NCI-H748 (cell line): ENCODE data around the gene ATXN1.
A peak's percentile ranks its signal among the peaks of the same experiment; 100 is the strongest.

Source experiments
- DNase-seq: peaks from one replicate; lab custom pipeline; 2025; ENCODE audit not compliant: unreplicated experiment; lab: John Stamatoyannopoulos, UW

ATXN1 gene

GRCh38 chr6:16762550-16763477, 1.6 kb upstream of the ATXN1 start:
- DNase-seq = peak; percentile 79

DNA sequence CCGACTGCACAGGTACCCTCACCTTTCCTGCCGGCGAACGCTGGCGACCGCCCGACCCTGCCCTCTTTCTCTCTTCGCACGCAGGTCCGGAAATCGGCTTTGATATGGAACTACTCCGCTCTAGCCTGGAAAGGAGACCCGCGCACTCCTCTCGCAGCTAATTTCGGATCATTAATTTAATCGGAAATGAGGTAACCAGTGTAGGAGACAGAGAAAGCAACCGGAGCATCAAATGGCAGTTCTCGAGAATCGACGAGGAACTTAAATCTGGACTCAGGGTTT, 949 bp upstream of the ATXN1 start:
- DNase-seq = peak; percentile 79

DNA sequence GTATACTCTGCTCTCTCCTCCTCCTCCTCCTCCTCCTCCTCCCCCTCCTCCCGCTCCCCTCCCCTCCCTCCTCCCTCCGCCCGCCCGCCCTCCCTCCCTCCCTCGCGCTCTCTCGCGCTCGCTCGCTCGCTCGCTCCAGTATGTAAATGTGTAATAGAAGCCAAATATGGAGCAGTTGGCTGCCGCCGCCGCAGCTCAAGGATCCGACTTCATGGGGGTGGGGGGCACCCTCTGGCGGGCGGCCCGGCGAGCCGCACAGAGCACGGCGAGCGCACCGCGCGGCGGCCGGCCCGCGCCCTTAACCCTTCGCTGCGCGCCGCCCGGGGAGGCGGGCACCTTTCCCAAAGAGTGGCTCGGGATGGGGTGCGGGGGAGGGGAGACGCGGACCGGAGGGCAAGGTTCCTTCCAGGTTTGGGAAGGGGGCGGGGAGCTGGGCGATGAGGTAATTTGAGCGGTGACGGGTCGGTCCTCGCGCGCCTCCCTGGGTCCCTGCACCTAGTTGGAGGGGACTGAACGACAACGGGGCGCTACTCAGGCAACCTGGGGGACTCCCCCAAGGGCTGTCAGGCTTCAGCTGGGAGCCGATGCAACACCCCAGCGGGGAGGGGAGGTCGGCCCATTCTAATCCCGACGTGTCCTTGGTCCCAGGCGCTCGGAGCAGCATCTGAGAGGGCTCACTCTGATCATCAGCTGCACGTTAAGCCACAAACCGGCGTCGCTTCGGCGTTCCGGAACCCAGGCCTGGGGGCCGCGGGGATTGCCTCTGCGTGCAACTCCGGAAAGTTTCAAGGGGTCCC, 409 bp upstream of the ATXN1 start:
- peak; percentile 94 for DNase-seq

GRCh38 chr6:16759646-16760515, 1.4 kb downstream of the ATXN1 start:
- DNase-seq = peak; percentile 82

DNA sequence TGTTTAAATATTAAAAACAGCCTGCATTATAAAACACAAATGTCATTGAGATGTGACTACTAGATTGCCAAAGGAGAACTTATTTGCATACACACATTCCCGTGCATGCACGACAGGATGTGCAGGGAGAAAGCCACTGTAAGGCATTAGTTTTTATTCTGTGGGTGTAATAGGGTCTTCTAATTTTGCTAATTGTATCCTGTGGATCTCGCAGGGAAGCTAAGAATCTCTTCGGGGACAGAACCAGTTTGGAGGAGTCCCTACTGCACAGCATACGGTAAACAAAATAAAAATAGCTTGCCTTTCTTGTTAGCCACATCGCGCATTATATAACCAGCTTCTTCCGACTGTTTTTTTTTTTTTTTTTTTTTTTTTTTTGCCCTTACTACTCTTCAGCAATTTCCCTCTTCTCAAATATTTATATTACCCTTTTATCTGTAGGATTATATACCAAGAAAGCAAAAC, 2.0 kb downstream of the ATXN1 start:
- peak; percentile 38 for DNase-seq

- DNase-seq = peak; percentile 98
These were observed 2.9 kb downstream of the ATXN1 start for GRCh38 chr6:16758163-16758975.

GRCh38 chr6:16757332-16757731, 3.9 kb downstream of the ATXN1 start:
- DNase-seq = no peak

DNA sequence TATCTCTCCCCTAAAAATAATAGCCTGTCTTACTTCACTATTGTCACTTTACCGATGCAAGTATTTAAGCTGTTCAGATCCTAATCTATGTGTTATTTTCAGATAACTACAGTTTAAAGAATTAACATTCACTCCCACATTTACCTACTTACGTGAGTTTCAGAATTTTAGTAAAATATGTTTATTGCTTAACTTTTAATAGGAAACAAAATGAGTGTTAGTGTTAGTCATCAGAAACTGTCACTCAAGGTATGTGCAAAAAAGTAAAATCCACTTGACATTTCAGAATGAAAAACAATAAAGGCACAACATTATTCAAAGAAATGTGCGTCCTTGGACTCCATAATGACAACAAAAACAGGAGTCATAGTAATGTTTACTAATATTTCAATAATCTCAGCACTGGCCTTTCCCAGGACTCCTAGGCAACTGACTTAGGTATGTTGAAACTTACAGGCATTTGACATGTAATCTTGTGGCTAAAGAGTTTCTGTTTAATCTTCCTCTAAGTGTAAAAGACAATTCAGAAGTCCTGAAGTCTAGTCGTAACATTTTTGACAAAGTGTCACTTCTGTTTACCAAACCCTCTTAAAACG, 4.5 kb downstream of the ATXN1 start:
- DNase-seq = no peak

- no peak for DNase-seq
These were observed 5.7 kb downstream of the ATXN1 start for GRCh38 chr6:16755544-16755943.

GRCh38 chr6:16754876-16755275, 6.4 kb downstream of the ATXN1 start:
- DNase-seq = peak; percentile 49

- no peak for DNase-seq
These were observed 7.0 kb downstream of the ATXN1 start for GRCh38 chr6:16754274-16754673.

DNA sequence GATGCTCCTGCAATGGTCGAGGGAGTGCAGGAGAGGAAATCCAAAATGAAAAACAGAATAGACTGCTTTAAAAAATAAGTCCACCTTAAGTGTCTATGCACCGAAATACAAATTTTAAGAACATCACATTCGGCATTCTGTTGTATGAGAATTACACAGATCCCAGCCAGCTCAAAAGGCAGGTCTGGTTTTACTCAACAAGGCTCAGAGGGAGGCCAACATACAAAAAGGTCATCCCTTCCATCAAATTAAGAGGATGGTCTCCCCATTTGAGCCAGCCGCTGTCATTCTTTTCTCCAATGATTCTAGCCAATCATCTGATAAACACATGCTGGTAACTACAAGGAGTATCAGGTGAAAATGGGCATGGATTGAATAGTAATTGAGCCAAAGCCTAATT, 7.9 kb downstream of the ATXN1 start:
- DNase-seq = no peak

- DNase-seq = no peak
These were observed 8.9 kb downstream of the ATXN1 start for GRCh38 chr6:16752206-16752866.

GRCh38 chr6:16751251-16751946, 9.9 kb downstream of the ATXN1 start:
- DNase-seq = no peak

GRCh38 chr6:16750566-16750965, 10.7 kb downstream of the ATXN1 start:
- no peak for DNase-seq

- DNase-seq = no peak
These were observed 11.5 kb downstream of the ATXN1 start for GRCh38 chr6:16749516-16750485.

- DNase-seq = no peak
These were observed 13.3 kb downstream of the ATXN1 start for GRCh38 chr6:16748025-16748319.
